HFFc6 (cell line): Measurements from ENCODE around the gene CRIP1. TPM values are rescaled to one million over a fixed set of nuclear protein-coding genes. Genes with fewer than 3 reads are reported as not detected.

Experiments
- DNase-seq: peaks from one replicate; pipeline ENCODE4 v3.0.0-alpha.2; 2018
- H3K27ac Mint-ChIP-seq: 2 replicates; pipeline ENCODE4 v1.8.0; 2020; ENCODE audit warnings: mild to moderate bottlenecking, mixed read lengths
- H3K27me3 Mint-ChIP-seq: 2 replicates; pipeline ENCODE4 v1.8.0; 2021; ENCODE audit warnings: mild to moderate bottlenecking, moderate library complexity, mixed read lengths; ENCODE audit not compliant: insufficient read depth
- H3K36me3 Mint-ChIP-seq: 2 replicates; pipeline ENCODE4 v1.8.0; 2021; ENCODE audit warnings: low read depth, mixed read lengths
- H3K4me1 Mint-ChIP-seq: 2 replicates; pipeline ENCODE4 v1.8.0; 2020; ENCODE audit warnings: low read depth, mixed read lengths
- H3K4me3 Mint-ChIP-seq: 2 replicates; pipeline ENCODE4 v1.8.0; 2020; ENCODE audit warnings: mild to moderate bottlenecking, moderate library complexity, mixed read lengths
- H3K9me3 Mint-ChIP-seq: 2 replicates; pipeline ENCODE4 v1.8.0; 2020; ENCODE audit warnings: mild to moderate bottlenecking, mixed read lengths
- total RNA-seq, 6 experiments: library from RNA; stranded (reverse); fragmentation: NEBNext Ultra II Directional; extraction: Animal tissue kit (Norgen Biotek cat#: 25700); gene quantifications; 2 replicates in 1 of 6; 3 replicates in 5 of 6; pipeline ENCODE4 v1.2.3, GENCODE V29; 2021
- TF ChIP-seq, protein P1 (sequence below): fragments of 200-600 bp; sonication (generic); IDR thresholded peaks from 2 replicates; pipeline ENCODE4 v1.5.0; 2021; ENCODE audit warnings: antibody characterized with exemption, mild to moderate bottlenecking

The CRIP1 gene
- total RNA-seq, 6 experiments from 2014 or later, result 4.8 to 55.2 (median 42.3) TPM

DNA sequence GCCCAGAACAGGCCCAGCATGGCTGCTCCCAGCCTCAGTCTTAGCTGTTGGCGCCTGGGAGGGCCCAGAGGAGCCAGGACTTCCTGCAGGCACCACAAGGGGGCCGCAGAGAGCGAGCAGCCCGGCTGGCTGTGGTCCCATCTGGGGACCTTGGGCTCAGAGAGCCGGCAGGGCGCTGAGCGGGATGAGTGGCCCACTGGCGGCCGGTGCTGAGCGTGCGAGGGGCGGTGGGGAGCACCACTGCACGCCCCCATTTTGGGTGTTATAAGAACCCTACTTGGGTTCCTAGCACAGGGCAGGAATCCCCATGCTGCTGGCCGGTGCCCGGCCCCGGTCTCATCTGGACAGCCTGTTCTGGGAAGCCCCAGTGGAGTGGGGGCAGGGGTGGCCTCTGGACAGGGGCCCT, 38.0 kb upstream of the CRIP1 start:
- peak overlapping the region; percentile 36; the same call in 1 of the 2 replicates for H3K27ac Mint-ChIP-seq
- no peak overlapping the region for H3K4me3 Mint-ChIP-seq
- H3K9me3 Mint-ChIP-seq, result no peaks in the 10 kb centered on the region
- peaks cover 6% of the 10 kb centered on the region for H3K27me3 Mint-ChIP-seq
- H3K4me1 Mint-ChIP-seq, result no peaks in the 10 kb centered on the region
- H3K36me3 Mint-ChIP-seq, result peaks cover 10% of the 10 kb centered on the region; the same call in 1 of the 2 replicates
- DNase-seq, result peak; percentile 24
- TF ChIP-seq, protein P1, sequence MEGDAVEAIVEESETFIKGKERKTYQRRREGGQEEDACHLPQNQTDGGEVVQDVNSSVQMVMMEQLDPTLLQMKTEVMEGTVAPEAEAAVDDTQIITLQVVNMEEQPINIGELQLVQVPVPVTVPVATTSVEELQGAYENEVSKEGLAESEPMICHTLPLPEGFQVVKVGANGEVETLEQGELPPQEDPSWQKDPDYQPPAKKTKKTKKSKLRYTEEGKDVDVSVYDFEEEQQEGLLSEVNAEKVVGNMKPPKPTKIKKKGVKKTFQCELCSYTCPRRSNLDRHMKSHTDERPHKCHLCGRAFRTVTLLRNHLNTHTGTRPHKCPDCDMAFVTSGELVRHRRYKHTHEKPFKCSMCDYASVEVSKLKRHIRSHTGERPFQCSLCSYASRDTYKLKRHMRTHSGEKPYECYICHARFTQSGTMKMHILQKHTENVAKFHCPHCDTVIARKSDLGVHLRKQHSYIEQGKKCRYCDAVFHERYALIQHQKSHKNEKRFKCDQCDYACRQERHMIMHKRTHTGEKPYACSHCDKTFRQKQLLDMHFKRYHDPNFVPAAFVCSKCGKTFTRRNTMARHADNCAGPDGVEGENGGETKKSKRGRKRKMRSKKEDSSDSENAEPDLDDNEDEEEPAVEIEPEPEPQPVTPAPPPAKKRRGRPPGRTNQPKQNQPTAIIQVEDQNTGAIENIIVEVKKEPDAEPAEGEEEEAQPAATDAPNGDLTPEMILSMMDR, result peak; percentile 88

DNA sequence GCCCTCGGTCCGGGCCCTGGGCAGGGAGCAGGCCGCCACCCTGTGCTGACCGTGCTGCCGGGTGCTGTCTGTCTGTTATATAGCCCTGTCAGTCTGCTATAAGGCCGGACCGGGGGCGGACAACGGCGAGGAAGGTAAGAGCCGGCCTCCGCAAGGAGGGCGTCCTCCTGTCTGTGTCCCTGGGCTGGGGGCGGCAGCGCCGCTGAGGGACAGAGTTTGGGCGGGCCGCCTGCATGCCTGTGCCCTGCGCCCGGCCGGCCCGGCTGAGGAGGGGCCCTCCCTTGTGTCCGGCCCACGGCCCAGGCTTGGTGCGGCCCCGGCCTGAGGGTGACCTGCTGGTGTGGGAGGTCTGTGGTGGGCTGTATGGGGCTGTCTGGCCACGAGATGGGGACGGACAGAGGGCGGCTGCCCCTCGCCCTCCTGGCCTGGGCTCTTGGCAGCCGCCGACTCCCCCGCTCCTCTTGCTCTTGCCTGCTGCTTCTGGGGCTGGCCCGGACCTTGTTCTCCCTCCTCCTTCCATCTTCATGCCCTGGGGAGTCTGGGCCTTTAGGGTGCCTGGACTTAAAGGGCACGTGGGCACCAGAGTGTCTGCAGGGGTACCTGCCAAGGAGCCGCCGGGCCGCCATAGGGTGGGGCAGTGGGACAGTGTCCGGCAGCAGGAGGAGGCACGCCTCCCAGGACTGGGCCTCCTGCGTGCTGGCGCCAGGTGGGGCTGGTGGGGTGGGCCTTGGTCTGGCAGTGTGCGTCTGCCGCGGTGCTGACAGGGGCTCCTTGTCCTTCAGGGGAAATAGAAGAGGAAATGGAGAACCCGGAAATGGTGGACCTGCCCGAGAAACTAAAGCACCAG, 37.2 kb upstream of the CRIP1 start:
- no peak overlapping the region for H3K27ac Mint-ChIP-seq
- no peaks in the 10 kb centered on the region for H3K4me1 Mint-ChIP-seq
- H3K36me3 Mint-ChIP-seq, result peaks cover 10% of the 10 kb centered on the region; the same call in 1 of the 2 replicates
- TF ChIP-seq, protein P1, result no peak
- H3K4me3 Mint-ChIP-seq, result no peak overlapping the region
- peaks cover 6% of the 10 kb centered on the region; the same call in 1 of the 2 replicates for H3K27me3 Mint-ChIP-seq
- H3K9me3 Mint-ChIP-seq, result no peaks in the 10 kb centered on the region
- DNase-seq, result no peak

DNA sequence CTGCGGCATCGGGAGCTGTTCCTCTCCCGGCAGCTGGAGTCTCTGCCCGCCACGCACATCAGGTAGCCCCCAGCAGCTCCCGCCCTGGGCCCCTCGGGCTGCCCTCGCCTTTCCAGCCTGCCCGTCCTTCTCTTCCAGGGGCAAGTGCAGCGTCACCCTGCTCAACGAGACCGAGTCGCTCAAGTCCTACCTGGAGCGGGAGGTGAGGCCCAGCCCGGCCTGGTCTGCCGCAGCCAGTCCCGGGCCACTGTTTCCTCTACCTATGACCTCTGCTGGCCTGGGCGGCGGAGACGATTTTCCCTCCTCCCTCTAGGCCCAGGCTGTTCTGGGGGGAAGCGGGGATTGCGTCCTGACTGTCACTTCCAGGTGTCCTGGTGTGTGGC, 36.6 kb upstream of the CRIP1 start:
- Mint-ChIP-seq H3K4me1 (no peaks in the 10 kb centered on the region), H3K36me3 (peaks cover 10% of the 10 kb centered on the region; the same call in 1 of the 2 replicates), H3K27me3 (peaks cover 6% of the 10 kb centered on the region; the same call in 1 of the 2 replicates), H3K9me3 (no peaks in the 10 kb centered on the region), H3K4me3 (no peak overlapping the region), H3K27ac (no peak overlapping the region)
- TF ChIP-seq, protein P1, result no peak
- no peak for DNase-seq

- H3K27me3 Mint-ChIP-seq, result peaks cover 6% of the 10 kb centered on the region; the same call in 1 of the 2 replicates
- H3K36me3 Mint-ChIP-seq, result peaks cover 15% of the 10 kb centered on the region; the same call in 1 of the 2 replicates
- H3K4me1 Mint-ChIP-seq, result no peaks in the 10 kb centered on the region
- no peaks in the 10 kb centered on the region for H3K9me3 Mint-ChIP-seq
- TF ChIP-seq, protein P1, result no peak
- no peak overlapping the region for H3K4me3 Mint-ChIP-seq
- H3K27ac Mint-ChIP-seq, result no peak overlapping the region
- no peak for DNase-seq
Observed at GRCh38 chr14:105450864-105451720, 35.6 kb upstream of the CRIP1 start.

- Mint-ChIP-seq H3K9me3 (no peaks in the 10 kb centered on the region), H3K27ac (no peak overlapping the region)
Observed at GRCh38 chr14:105452963-105453362, 33.7 kb upstream of the CRIP1 start.

More at GRCh38 chr14:105452963-105453362, 33.7 kb upstream of the CRIP1 start:
- Mint-ChIP-seq H3K27me3 (peaks cover 4% of the 10 kb centered on the region; the same call in 1 of the 2 replicates), H3K36me3 (peaks cover 15% of the 10 kb centered on the region; the same call in 1 of the 2 replicates), H3K4me1 (no peaks in the 10 kb centered on the region), H3K4me3 (no peak overlapping the region)
- DNase-seq, result no peak
- TF ChIP-seq, protein P1, result no peak
